ENCODE measurements around the gene CCDC74A.
"Not testable (repeated sequence)": the region's sequence is repeated elsewhere in the genome, so short reads cannot be mapped to it uniquely, and the experiment has no call there.

DNA sequence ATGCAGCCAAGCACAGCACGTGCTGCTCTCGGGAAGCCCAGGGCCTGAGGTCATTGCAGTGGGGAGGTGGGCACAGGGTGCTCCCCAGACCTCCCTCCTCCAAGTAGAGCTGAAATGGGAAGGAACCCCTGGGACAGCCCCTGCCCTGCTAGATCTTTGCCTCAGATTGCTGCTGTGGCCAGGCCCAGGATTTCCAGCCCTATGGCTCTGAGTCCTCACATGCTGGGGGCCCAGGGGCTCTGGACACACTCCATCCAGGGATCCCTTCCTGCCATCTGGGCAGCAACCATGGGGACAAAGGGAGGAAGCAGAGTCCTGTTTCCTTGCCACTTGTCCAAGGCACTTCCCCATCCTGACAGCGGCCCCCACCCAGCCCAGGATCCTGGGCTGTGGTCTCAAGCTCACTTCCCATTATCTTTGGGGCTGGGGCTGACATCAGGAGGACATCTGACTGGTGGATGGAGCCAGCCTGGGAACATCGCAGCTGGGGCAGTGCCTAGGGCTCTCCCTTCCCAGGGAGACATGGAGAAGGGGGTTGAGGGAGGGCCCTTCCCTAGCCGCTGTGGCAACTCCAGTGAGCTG lies 2.3 kb downstream of the CCDC74A start:
- TF ChIP-seq, protein P1, sequence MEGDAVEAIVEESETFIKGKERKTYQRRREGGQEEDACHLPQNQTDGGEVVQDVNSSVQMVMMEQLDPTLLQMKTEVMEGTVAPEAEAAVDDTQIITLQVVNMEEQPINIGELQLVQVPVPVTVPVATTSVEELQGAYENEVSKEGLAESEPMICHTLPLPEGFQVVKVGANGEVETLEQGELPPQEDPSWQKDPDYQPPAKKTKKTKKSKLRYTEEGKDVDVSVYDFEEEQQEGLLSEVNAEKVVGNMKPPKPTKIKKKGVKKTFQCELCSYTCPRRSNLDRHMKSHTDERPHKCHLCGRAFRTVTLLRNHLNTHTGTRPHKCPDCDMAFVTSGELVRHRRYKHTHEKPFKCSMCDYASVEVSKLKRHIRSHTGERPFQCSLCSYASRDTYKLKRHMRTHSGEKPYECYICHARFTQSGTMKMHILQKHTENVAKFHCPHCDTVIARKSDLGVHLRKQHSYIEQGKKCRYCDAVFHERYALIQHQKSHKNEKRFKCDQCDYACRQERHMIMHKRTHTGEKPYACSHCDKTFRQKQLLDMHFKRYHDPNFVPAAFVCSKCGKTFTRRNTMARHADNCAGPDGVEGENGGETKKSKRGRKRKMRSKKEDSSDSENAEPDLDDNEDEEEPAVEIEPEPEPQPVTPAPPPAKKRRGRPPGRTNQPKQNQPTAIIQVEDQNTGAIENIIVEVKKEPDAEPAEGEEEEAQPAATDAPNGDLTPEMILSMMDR (conservative IDR thresholded peaks at IDR 0.05; ENCODE audit: low read depth, low read length): not testable (repeated sequence)
- TF ChIP-seq EZH2phosphoT487 (IDR thresholded peaks at IDR 0.05; ENCODE audit: borderline replicate concordance, low read length); EZH2 (IDR thresholded peaks at IDR 0.05; ENCODE audit: low read length, unreplicated experiment): not testable (repeated sequence)

Data from PC-3 (cell line).